Measurements from ENCODE around the gene PADI3. TPM values are rescaled to one million over a fixed set of nuclear protein-coding genes. Genes with fewer than 3 reads are reported as not detected.

The PADI3 gene
- polyA plus RNA-seq, 1 of the 3 experiments (the other 2 are of a cell fraction): 0.30 TPM

- POLR2A ChIA-PET: no interaction called here
- Histone ChIP-seq H3K4me1 (ENCODE audit: control insufficient read depth in 1 of 2, insufficient read depth in 2 of 2, low read depth in 1 of 2, low read length in 1 of 2) (no peaks in the 10 kb centered on the region; a peak in 1 of 4 replicates), H3K36me3 (replicated peaks in 1 of 2; ENCODE audit: control insufficient read depth in 1 of 2, insufficient read depth in 2 of 2, low read length in 1 of 2) (no peaks in the 10 kb centered on the region), H3K9me2 (no peaks in the 10 kb centered on the region), H3K27ac (ENCODE audit: low read depth in 2 of 2, low read length in 1 of 2) (no peak overlapping the region), H3K9ac (no peak overlapping the region), H3K4me2 (no peak overlapping the region), H3F3A (replicated peaks; ENCODE audit: insufficient read depth) (no peaks in the 10 kb centered on the region), H4K20me1 (ENCODE audit: insufficient read depth) (no peaks in the 10 kb centered on the region), H3K9me3 (no peaks in the 10 kb centered on the region), H3K79me2 (ENCODE audit: insufficient read depth) (no peaks in the 10 kb centered on the region), H3K4me3 (ENCODE audit: low read depth in 2 of 2, low read length in 1 of 2) (no peak overlapping the region), H2AFZ (ENCODE audit: low read depth) (no peak overlapping the region), H3K27me3 (ENCODE audit: insufficient read depth) (no peaks in the 10 kb centered on the region)
- 52% methylated on average over 4 of the region's 7 CpGs for WGBS (ENCODE audit: low lambda C conversion rate)
- DNase-seq: no peak
- TF ChIP-seq YY1 (IDR thresholded peaks at IDR 0.05; ENCODE audit: low read depth): no peak
- TF ChIP-seq MEF2A (IDR thresholded peaks at IDR 0.05; ENCODE audit: borderline replicate concordance, low read depth): no peak
- no peak for TF ChIP-seq IRF3 (IDR thresholded peaks at IDR 0.05; ENCODE audit: low read depth, low read length)
- TF ChIP-seq MAX (IDR thresholded peaks at IDR 0.05; ENCODE audit: low read depth): no peak
- no peak for TF ChIP-seq EP300 (IDR thresholded peaks at IDR 0.05; ENCODE audit: borderline replicate concordance in 1 of 2, low read depth in 1 of 2, low read length in 1 of 2)
- no peak for TF ChIP-seq ZBTB33 (IDR thresholded peaks at IDR 0.05; ENCODE audit: borderline replicate concordance, low read depth)
- no peak for TF ChIP-seq JUND (IDR thresholded peaks at IDR 0.05)
- TF ChIP-seq FOXM1 (IDR thresholded peaks at IDR 0.05; ENCODE audit: low read depth): no peak
- no peak for TF ChIP-seq RXRA (IDR thresholded peaks at IDR 0.05; ENCODE audit: borderline replicate concordance, low read depth)
- TF ChIP-seq RAD21 (IDR thresholded peaks at IDR 0.05; ENCODE audit: low read length): no peak
- no peak for TF ChIP-seq MXI1 (IDR thresholded peaks at IDR 0.05; ENCODE audit: low read depth, low read length)
- TF ChIP-seq, protein P1, sequence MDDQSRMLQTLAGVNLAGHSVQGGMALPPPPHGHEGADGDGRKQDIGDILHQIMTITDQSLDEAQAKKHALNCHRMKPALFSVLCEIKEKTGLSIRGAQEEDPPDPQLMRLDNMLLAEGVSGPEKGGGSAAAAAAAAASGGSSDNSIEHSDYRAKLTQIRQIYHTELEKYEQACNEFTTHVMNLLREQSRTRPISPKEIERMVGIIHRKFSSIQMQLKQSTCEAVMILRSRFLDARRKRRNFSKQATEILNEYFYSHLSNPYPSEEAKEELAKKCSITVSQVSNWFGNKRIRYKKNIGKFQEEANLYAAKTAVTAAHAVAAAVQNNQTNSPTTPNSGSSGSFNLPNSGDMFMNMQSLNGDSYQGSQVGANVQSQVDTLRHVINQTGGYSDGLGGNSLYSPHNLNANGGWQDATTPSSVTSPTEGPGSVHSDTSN (IDR thresholded peaks at IDR 0.05): no peak
- TF ChIP-seq, protein P2, sequence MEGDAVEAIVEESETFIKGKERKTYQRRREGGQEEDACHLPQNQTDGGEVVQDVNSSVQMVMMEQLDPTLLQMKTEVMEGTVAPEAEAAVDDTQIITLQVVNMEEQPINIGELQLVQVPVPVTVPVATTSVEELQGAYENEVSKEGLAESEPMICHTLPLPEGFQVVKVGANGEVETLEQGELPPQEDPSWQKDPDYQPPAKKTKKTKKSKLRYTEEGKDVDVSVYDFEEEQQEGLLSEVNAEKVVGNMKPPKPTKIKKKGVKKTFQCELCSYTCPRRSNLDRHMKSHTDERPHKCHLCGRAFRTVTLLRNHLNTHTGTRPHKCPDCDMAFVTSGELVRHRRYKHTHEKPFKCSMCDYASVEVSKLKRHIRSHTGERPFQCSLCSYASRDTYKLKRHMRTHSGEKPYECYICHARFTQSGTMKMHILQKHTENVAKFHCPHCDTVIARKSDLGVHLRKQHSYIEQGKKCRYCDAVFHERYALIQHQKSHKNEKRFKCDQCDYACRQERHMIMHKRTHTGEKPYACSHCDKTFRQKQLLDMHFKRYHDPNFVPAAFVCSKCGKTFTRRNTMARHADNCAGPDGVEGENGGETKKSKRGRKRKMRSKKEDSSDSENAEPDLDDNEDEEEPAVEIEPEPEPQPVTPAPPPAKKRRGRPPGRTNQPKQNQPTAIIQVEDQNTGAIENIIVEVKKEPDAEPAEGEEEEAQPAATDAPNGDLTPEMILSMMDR (IDR thresholded peaks at IDR 0.05): no peak
- no peak for TF ChIP-seq CHD2 (IDR thresholded peaks at IDR 0.05; ENCODE audit: low read length, partially characterized antibody)
- no peak for TF ChIP-seq SIN3A (IDR thresholded peaks at IDR 0.05; ENCODE audit: borderline replicate concordance, low read depth, low read length)
- no peak for TF ChIP-seq TAF1 (IDR thresholded peaks at IDR 0.05; ENCODE audit: borderline replicate concordance, low read depth, low read length)
- TF ChIP-seq SMC3 (IDR thresholded peaks at IDR 0.05; ENCODE audit: low read depth, low read length): no peak
- no peak for TF ChIP-seq REST (IDR thresholded peaks at IDR 0.05; ENCODE audit: low read depth, low read length)
- CTCF ChIA-PET: interaction anchor here (0.8 kb wide), 1 partner anchor 14 kb away, joined by 3 read pairs; no protein-coding TSS in a partner anchor
These were observed 11.4 kb downstream of the PADI3 start for GRCh38 chr1:17260264-17260663.
